GM12874 (cell line): ENCODE data around the gene STMN3.

Source experiments
- CTCF ChIP-seq: IDR thresholded peaks from 2 replicates; pipeline ENCODE4 v1.5.1; 2011; ENCODE audit warnings: low read depth, mild to moderate bottlenecking, control low read depth, low read length, moderate library complexity; ENCODE audit not compliant: insufficient read depth

The STMN3 gene

GRCh38 chr20:63698739-63699465 is 45.7 kb upstream of the STMN3 start:
- TF ChIP-seq CTCF: no peak

DNA sequence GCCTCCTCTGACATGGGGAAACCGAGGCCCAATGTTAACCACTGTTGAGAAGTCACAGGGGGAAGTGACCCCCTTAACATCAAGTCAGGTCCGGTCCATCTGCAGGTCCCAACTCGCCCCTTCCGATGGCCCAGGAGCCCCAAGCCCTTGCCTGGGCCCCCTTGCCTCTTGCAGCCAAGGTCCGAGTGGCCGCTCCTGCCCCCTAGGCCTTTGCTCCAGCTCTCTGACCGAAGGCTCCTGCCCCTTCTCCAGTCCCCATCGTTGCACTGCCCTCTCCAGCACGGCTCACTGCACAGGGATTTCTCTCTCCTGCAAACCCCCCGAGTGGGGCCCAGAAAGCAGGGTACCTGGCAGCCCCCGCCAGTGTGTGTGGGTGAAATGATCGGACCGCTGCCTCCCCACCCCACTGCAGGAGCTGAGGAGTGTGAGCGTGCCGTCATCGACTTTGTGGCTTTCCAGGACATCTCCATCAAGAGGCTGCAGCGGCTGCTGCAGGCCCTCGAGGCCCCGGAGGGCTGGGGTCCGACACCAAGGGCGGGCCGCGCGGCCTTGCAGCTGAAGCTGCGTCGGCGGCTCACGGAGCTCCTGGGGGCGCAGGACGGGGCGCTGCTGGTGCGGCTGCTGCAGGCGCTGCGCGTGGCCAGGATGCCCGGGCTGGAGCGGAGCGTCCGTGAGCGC is 44.8 kb upstream of the STMN3 start:
- no peak for TF ChIP-seq CTCF

DNA sequence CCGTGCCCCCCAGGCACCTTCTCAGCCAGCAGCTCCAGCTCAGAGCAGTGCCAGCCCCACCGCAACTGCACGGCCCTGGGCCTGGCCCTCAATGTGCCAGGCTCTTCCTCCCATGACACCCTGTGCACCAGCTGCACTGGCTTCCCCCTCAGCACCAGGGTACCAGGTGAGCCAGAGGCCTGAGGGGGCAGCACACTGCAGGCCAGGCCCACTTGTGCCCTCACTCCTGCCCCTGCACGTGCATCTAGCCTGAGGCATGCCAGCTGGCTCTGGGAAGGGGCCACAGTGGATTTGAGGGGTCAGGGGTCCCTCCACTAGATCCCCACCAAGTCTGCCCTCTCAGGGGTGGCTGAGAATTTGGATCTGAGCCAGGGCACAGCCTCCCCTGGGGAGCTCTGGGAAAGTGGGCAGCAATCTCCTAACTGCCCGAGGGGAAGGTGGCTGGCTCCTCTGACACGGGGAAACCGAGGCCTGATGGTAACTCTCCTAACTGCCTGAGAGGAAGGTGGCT is 44.2 kb upstream of the STMN3 start:
- 0 out of 2 replicates have a peak, but pooled peaks have one; percentile 0 for TF ChIP-seq CTCF

DNA sequence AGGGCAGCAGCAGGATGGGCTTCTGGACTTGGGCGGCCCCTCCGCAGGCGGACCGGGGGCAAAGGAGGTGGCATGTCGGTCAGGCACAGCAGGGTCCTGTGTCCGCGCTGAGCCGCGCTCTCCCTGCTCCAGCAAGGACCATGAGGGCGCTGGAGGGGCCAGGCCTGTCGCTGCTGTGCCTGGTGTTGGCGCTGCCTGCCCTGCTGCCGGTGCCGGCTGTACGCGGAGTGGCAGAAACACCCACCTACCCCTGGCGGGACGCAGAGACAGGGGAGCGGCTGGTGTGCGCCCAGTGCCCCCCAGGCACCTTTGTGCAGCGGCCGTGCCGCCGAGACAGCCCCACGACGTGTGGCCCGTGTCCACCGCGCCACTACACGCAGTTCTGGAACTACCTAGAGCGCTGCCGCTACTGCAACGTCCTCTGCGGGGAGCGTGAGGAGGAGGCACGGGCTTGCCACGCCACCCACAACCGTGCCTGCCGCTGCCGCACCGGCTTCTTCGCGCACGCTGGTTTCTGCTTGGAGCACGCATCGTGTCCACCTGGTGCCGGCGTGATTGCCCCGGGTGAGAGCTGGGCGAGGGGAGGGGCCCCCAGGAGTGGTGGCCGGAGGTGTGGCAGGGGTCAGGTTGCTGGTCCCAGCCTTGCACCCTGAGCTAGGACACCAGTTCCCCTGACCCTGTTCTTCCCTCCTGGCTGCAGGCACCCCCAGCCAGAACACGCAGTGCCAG is 43.6 kb upstream of the STMN3 start, which contains the start of gene TNFRSF6B:
Gene TNFRSF6B (plus strand): TSS at position 25 of the 729 bp plus-strand sequence. CDS start 116 bp downstream, at position 141.
- TF ChIP-seq CTCF: no peak

- TF ChIP-seq CTCF: no peak
Measured at GRCh38 chr20:63696306-63696627, 43.0 kb upstream of the STMN3 start.

GRCh38 chr20:63695424-63696305 is 42.4 kb upstream of the STMN3 start:
- no peak for TF ChIP-seq CTCF
